ENCODE results near the gene DLST. TPM values are rescaled to one million over a fixed set of nuclear protein-coding genes. Genes with fewer than 3 reads are reported as not detected.
A peak's percentile ranks its signal among the peaks of the same experiment; 100 is the strongest.

The DLST gene
- total and polyA plus RNA-seq, 3 donors from 2014 or later, result 82.0 to 98.1 (median 82.8) TPM

DNA sequence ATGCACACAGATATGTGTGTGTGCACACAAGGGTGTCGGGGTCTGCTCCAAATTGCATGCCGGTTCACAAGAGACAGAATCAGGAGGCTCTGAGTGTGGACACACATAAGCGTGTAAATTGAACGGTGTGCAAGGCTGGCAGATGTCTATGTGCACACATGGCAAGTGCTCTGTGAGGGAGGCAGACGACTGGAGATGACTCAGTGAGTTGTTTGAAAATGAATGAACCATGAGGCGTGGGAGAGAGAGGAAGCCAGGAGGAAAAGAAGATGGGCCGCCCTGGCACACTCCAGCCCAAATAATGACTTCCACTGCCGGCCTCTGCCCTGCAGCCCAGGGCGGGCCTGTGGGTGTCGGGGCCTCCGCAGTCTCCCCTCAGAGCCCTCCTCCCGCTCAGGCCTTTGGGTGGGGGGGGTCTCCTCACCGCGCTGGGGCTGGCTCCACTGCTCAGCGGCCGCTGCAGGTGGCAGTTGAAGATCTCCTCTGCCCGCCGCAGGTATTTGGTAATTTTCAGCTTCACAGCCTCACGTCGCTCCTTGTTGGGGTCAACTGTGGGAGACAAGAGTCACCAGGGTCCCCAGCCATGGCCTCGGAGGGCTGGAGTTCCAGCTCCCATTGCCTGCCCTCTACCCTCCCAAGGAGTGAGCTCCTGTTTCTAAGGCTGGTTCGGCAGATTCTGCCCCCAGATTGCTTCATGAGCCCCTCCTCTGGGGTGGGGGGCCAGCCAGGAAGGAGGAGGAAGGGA is 37.9 kb downstream of the DLST start:
- DNase-seq, result no peak
- H3K27ac ChIP-seq, result no peak overlapping the region
- 86 to 97% methylated on average over 19 to 22 of the region's 22 CpGs for WGBS, 2 donors
- peaks cover 37% of the 10 kb centered on the region for H3K4me1 ChIP-seq
- no peak for TF ChIP-seq POLR2A (IDR thresholded peaks at IDR 0.05)
- TF ChIP-seq CTCF (IDR thresholded peaks at IDR 0.05), result no peak
- H3K4me3 ChIP-seq, result no peak overlapping the region
- no peaks in the 10 kb centered on the region for H3K27me3 ChIP-seq
- intact Hi-C loops (cut with DNase I; ENCODE audit: low total_unique reads), result loop anchor here (10.0 kb wide), 1 partner anchor 165 kb away; no protein-coding TSS in a partner anchor
- no peaks in the 10 kb centered on the region for H3K36me3 ChIP-seq (ENCODE audit: low read depth, missing control alignments)
- H3K9me3 ChIP-seq, result no peaks in the 10 kb centered on the region

GRCh38 chr14:74920281-74920680 is 38.6 kb downstream of the DLST start:
- H3K27ac ChIP-seq, result no peak overlapping the region
- WGBS, 2 donors, result 88 to 90% methylated on average over 4 of the region's 4 CpGs
- no peaks in the 10 kb centered on the region for H3K27me3 ChIP-seq
- H3K36me3 ChIP-seq (ENCODE audit: low read depth, missing control alignments), result no peaks in the 10 kb centered on the region
- H3K4me3 ChIP-seq, result no peak overlapping the region
- TF ChIP-seq POLR2A (IDR thresholded peaks at IDR 0.05) (no peak), CTCF (IDR thresholded peaks at IDR 0.05) (no peak)
- no peaks in the 10 kb centered on the region for H3K9me3 ChIP-seq
- intact Hi-C loops (cut with DNase I; ENCODE audit: low total_unique reads), result no loop called here
- DNase-seq, result no peak
- peaks cover 33% of the 10 kb centered on the region for H3K4me1 ChIP-seq

GRCh38 chr14:74921053-74921620 is 39.4 kb downstream of the DLST start:
- Histone ChIP-seq H3K4me1 (peaks cover 26% of the 10 kb centered on the region), H3K27me3 (no peaks in the 10 kb centered on the region), H3K9me3 (no peaks in the 10 kb centered on the region), H3K4me3 (no peak overlapping the region), H3K36me3 (ENCODE audit: low read depth, missing control alignments) (no peaks in the 10 kb centered on the region), H3K27ac (no peak overlapping the region)
- intact Hi-C loops (cut with DNase I; ENCODE audit: low total_unique reads), result no loop called here
- DNase-seq, result no peak
- 94 to 96% methylated on average over 2 to 19 of the region's 19 CpGs for WGBS, 2 donors
- TF ChIP-seq POLR2A (IDR thresholded peaks at IDR 0.05), result no peak
- TF ChIP-seq CTCF (IDR thresholded peaks at IDR 0.05), result no peak

GRCh38 chr14:74921987-74922751 is 40.5 kb downstream of the DLST start:
- TF ChIP-seq POLR2A (IDR thresholded peaks at IDR 0.05) (no peak), CTCF (IDR thresholded peaks at IDR 0.05) (no peak)
- intact Hi-C loops (cut with DNase I; ENCODE audit: low total_unique reads), result no loop called here
- Histone ChIP-seq H3K27me3 (no peaks in the 10 kb centered on the region), H3K4me3 (peak overlapping the region; percentile 64 to 68), H3K4me1 (peaks cover 15% of the 10 kb centered on the region), H3K36me3 (ENCODE audit: low read depth, missing control alignments) (no peaks in the 10 kb centered on the region), H3K9me3 (no peaks in the 10 kb centered on the region), H3K27ac (peak overlapping the region in 1 of 2 donors; percentile 54)
- WGBS, 2 donors, result 60 to 65% methylated on average over 16 to 19 of the region's 19 CpGs
- DNase-seq, result no peak
